KBM-7 (cell line): ENCODE measurements around the gene OGT.
"Not testable (repeated sequence)": the region's sequence is repeated elsewhere in the genome, so short reads cannot be mapped to it uniquely, and the experiment has no call there.

ENCODE experiments used
- DNase-seq: peaks from one replicate; pipeline ENCODE4 v3.0.0-alpha.2; 2015
- in situ Hi-C: fragments of 300-500 bp; cut with MboI; formaldehyde crosslinking; loops from 2 replicates; pipeline ENCODE4 v1.14.3; 2020; ENCODE audit warnings: low sequenced_read_pairs, low pct_unique_long_range_greater_than_20kb, mixed read lengths

OGT gene

GRCh38 chrX:71534773-71535544 lies 2.1 kb downstream of the OGT start:
- in situ Hi-C loops, result no loop called here
- no peak for DNase-seq

DNA sequence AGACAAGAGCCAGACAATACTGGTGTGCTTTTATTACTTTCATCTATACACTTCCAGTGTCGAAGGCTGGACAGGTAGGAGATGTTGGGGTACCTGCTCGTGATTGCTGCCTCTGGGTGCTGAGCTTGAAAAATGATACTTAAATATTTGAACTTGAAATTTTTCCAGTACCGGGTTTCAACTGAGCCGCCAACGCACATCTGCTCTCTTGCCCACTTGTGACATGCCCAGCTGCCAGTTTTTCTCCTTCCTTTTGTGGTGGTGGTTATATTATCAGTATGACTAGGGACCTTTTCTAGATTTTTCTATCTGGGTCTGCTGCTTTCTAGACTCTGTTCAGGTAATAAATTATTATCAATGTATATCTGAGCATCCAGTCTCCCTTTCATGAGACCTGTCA lies 3.4 kb downstream of the OGT start:
- DNase-seq, result no peak
- in situ Hi-C loops, result no loop called here

- no peak for DNase-seq
- in situ Hi-C loops, result no loop called here
Measured at GRCh38 chrX:71537743-71538142, 4.8 kb downstream of the OGT start.

- DNase-seq, result no peak
- in situ Hi-C loops, result no loop called here
Measured at GRCh38 chrX:71540801-71541200, 7.9 kb downstream of the OGT start.

- in situ Hi-C loops, result no loop called here
- DNase-seq, result peak; percentile 75
Measured at GRCh38 chrX:71541210-71542022, 8.5 kb downstream of the OGT start.

GRCh38 chrX:71542411-71542810 lies 9.5 kb downstream of the OGT start:
- in situ Hi-C loops, result no loop called here
- no peak for DNase-seq

DNA sequence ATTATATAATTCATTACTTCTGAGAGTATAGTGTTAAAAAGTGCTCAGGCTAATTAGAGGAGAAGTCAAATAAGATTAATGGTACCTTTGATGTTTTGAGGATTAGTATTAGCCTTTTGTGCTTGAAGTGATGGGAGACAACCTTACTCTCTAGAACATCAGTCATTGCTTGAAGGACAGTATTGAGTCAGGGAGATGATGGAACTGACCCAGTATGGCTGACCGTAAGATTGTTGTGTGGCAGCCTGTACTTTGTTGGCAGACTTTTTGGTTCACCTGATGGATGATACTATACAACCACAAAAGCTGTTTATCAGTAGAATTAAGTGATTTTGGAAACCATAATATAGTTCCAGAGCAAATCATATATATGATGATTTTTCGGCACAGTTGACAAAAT lies 9.9 kb downstream of the OGT start:
- DNase-seq, result no peak
- in situ Hi-C loops, result no loop called here

- in situ Hi-C loops, result no loop called here
- DNase-seq, result no peak
Measured at GRCh38 chrX:71543316-71543715, 10.4 kb downstream of the OGT start.

DNA sequence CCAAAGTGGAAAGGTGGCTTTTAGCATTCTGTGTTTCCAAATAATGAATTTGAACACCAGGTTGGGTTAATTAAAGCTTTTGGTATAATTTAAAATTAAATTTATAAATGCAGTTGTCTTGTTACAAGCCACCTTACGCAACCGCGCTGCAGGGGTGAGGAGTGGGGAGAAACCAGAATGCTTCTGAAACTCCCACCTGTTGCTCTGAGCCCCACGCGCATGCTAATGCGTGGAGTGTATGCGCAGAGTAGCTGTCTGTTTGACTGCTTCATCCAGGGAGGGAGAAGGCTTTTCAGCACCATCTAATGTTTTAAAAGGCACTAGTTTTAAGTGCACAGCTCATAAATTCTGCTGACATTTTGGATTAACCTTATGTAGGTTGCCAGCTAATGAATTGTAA lies 12.5 kb downstream of the OGT start:
- DNase-seq, result no peak
- in situ Hi-C loops, result no loop called here

- DNase-seq, result no peak
- in situ Hi-C loops, result no loop called here
Measured at GRCh38 chrX:71546879-71547278, 14.0 kb downstream of the OGT start.

DNA sequence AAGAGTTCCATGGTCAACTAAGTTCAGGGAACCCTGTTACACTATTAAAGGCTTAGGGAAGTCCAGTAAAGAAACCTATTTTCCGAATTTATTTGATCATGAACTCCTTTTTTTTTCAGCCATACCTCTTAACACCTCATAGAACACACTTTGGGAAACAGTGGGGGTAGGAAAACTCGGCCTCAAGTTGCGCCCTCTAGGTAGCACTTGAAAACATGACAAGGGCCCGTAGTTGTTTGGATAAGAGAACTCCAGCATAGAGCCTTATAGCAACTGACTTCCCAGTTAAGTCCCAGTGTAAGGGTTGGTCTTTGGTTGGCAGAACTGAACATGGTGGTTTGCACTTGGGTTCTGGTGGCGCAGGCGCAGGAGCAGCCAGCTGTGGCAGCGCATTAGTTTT lies 14.4 kb downstream of the OGT start:
- DNase-seq, result no peak
- in situ Hi-C loops, result no loop called here

GRCh38 chrX:71549986-71550385 lies 17.1 kb downstream of the OGT start:
- DNase-seq, result no peak
- in situ Hi-C loops, result no loop called here

DNA sequence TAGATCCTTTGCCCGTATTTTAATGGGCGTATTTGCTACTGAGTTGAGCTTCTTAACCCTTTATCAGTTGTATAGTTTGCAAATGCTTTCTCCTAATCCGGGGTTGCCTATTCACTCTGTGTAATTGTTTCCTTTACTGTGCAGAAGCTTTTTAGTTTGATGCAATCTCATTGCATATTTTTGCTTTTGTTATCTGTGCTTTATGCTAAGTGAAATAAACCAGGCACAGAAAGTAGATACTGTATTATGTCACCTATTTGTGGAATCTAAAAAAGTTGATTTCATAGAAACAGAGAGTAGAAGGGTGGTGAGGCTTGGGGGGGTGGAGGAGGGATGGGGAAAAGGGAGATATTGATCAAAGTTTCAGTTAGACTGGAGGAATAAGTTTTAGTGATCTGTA lies 17.7 kb downstream of the OGT start:
- in situ Hi-C loops, result no loop called here
- DNase-seq, result no peak

DNA sequence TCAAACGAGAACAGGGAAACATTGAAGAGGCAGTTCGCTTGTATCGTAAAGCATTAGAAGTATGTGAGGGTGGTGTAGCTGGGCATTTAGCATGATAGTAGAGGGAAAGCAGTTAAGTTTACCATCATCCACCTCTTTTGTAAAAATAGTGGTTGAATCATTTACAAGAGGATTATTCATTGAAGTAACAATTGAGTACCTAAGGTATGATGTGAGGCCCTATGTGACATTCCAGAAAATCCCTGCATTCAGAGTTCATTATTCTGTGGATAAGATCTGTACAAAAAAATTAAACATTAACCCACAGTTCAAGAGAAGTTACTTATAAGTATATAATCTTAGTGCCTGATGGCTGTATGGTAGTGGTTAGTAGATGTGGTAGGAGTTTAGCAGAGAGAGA lies 23.1 kb downstream of the OGT start:
- no peak for DNase-seq
- in situ Hi-C loops, result no loop called here

DNA sequence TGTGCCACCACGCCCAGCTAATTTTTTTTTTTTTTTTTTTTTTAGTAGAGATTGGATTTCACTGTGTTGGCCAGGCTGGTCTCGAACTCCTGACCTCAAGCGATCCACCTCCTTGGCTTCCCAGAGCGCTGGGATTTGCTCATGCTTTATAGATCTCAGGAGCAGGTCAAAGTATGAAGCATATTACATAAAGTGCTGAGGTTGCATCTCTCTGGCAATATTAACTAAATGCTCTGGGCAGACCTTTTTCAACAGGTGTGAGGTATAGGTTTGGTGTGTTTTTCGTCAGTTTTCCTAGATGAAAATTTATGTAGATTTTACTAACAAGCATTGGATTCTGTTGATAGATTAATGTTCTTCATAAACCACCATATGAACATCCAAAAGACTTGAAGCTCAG lies 26.0 kb downstream of the OGT start:
- no peak for DNase-seq
- in situ Hi-C loops, result no loop called here

DNA sequence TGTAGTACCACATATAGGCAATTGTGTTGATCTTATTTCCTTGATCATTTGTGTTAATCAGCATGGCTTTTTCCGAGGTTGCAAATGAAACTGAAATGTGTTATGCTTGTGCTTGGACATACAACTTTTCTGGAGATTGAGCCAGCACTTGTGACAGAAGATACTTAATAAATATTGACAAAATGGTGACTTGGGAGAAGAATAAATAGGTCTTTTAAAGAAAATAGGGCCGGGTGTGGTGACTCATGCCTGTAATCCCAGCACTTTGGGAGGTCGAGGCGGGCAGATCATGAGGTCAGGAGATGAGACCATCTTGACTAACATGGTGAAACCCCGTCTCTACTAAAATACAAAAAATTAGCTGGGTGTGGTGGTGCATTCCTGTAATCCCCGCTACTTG lies 26.9 kb downstream of the OGT start:
- in situ Hi-C loops, DNase-seq: not testable (repeated sequence)

DNA sequence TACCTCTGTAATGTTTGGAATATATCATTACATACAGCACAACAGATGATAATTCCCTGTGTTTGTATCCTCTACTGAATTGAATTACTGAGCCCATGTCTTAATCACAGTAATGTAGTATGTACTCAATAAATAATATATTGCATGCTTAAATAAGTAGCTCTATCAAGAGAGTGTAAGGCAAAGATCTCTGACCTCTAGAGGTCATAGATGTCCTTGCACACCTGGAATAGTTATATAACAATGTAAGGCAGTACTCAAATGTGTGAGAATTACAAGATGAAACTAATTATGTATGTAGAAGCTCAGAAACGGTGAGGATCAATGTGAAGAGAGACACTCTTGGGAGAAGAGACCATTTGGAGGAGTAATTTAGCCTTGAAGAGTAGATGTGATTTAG lies 31.0 kb downstream of the OGT start:
- DNase-seq, result no peak
- in situ Hi-C loops, result no loop called here

DNA sequence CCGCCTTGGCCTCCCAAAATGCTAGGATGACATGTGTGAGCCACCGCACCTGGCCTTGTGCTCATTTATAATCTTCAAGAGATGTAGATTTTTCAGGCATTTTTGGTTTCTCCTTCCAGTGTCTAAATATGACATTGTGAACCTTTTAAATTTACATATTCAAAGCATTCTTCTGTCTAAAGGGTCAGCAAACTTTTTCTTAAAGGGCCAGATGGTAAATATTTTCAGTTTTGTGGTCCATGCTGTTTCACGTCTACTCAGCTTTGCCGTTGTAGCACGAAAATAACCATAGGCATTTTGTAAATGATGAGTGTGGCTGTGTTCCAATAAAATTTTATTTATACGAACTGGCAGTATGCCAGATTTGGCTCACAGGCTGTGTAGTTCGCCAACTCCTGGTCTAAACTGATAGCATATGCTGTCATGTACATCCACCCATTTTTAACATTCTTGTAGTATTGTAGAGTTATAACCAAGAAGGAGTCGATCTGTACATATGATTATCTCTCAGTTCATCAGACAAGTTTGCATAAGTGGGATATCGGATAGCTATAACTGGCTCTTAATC lies 32.7 kb downstream of the OGT start:
- in situ Hi-C loops, result no loop called here
- DNase-seq, result no peak

GRCh38 chrX:71571390-71571789 lies 38.5 kb downstream of the OGT start:
- DNase-seq, in situ Hi-C loops: not testable (repeated sequence)

DNA sequence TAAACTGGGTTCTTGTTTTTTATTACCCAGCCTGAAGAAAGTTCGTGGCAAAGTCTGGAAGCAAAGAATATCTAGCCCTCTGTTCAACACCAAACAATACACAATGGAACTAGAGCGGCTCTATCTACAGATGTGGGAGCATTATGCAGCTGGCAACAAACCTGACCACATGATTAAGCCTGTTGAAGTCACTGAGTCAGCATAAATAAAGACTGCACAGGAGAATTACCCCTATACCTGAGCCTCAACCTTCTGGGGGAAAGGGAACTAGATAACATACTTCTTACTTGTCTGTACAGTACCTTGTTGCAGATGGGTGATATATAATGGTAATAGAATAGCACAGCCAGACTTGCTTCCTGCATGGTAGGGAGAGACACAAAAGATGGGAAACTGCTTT lies 40.7 kb downstream of the OGT start:
- in situ Hi-C loops, result no loop called here
- DNase-seq, result no peak
